ENCODE data around the gene MIX23. TPM values are rescaled to one million over a fixed set of nuclear protein-coding genes. Genes with fewer than 3 reads are reported as not detected.

The MIX23 gene
- polyA plus RNA-seq, 1 of the 3 experiments (the other 2 are of a cell fraction) = 11.2 TPM

DNA sequence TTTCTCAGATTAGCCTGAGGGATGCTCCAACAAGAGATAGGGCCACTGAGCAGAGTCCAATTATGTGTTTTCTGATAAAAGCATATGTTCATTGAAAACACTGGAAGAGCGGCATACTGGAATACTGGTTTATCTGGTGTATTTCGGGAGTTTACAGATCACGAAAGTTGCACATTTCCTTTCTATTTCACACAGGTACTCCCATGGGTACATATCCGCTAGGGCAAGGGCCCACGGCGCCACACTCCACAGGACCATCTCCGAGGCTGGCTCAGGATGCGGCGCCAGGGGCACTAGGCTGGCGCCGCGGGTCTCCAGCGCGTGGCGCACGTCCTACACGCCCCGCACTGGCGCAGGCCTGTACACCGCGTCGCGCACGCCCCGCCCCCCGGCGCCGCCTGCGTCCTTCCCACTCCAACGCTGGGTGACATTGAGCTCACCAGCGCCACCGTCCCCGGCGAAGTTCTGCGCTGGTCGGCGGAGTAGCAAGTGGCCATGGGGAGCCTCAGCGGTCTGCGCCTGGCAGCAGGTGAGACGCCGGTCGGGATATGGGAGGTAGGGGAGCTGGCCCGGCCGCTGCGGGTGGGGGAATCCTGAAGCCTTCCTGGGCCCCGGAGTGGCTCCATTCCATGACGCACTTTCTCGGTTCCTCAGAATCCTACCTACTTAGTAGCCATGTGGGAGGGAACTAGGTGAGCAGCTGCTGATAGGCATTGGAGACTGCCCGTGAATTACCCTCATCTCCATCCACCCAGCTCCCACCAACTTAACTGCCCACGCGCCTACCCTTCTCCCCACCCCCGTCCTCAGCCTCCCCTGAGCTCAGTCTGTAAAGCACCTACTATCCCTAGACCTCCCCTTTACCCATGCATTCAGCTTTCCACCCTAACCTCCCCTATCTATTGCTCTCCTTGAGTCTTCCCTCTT is 1.0 kb upstream of the MIX23 start, which contains the start of gene FAM162A:
Gene FAM162A, plus strand, starts transcription at position 412 of the 927 bp plus-strand sequence. Its CDS starts 84 bp downstream, at position 496.
- Histone ChIP-seq H3K36me3 (replicated peaks in 1 of 2; ENCODE audit: control insufficient read depth in 1 of 2, insufficient read depth in 2 of 2, low read length in 1 of 2) (peaks cover 0 to 2% of the 10 kb centered on the region in 2 experiments), H3K9me3 (no peaks in the 10 kb centered on the region), H3K27ac (ENCODE audit: low read depth in 2 of 2, low read length in 1 of 2) (peak within 1 kb of the TSS; percentile 61 to 94), H3K4me1 (ENCODE audit: control insufficient read depth in 1 of 2, insufficient read depth in 2 of 2, low read depth in 1 of 2, low read length in 1 of 2) (peaks cover 8 to 9% of the 10 kb centered on the region in 2 experiments; a peak in 3 of 4 replicates), H3K4me3 (ENCODE audit: low read depth in 2 of 2, low read length in 1 of 2) (peak within 1 kb of the TSS; percentile 79 to 98), H3K9me2 (no peaks in the 10 kb centered on the region), H3K9ac (peak within 1 kb of the TSS; percentile 78), H3K27me3 (ENCODE audit: insufficient read depth) (no peaks in the 10 kb centered on the region), H2AFZ (ENCODE audit: low read depth) (peak within 1 kb of the TSS; percentile 98), H3K4me2 (peak within 1 kb of the TSS; percentile 91), H3K79me2 (ENCODE audit: insufficient read depth) (peaks cover 42% of the 10 kb centered on the region), H3F3A (replicated peaks; ENCODE audit: insufficient read depth) (peaks cover 6% of the 10 kb centered on the region), H4K20me1 (ENCODE audit: insufficient read depth) (no peaks in the 10 kb centered on the region)
- ChIA-PET CTCF (interaction anchor here (0.6 to 2.4 kb wide), 17 partner anchors 9 to 861 kb away, joined by 3 to 20 read pairs (median 4); partner anchors contain the start of genes DTX3L, PARP9, POLQ and WDR5B), POLR2A (interaction anchor here (0.6 to 2.8 kb wide), 5 partner anchors 9 to 131 kb away, joined by 3 to 21 read pairs (median 6); partner anchors contain the start of genes KPNA1 and WDR5B)
- peak; percentile 79 for TF ChIP-seq TAF1 (IDR thresholded peaks at IDR 0.05; ENCODE audit: borderline replicate concordance, low read depth, low read length)
- TF ChIP-seq JUND (IDR thresholded peaks at IDR 0.05) = no peak
- peak; percentile 20; the same call in 1 of the 2 replicates for TF ChIP-seq TCF12 (IDR thresholded peaks at IDR 0.05)
- TF ChIP-seq, protein P1, sequence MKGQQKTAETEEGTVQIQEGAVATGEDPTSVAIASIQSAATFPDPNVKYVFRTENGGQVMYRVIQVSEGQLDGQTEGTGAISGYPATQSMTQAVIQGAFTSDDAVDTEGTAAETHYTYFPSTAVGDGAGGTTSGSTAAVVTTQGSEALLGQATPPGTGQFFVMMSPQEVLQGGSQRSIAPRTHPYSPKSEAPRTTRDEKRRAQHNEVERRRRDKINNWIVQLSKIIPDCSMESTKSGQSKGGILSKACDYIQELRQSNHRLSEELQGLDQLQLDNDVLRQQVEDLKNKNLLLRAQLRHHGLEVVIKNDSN (IDR thresholded peaks at IDR 0.05; ENCODE audit: borderline replicate concordance, low read depth) = peak; percentile 36; the same call in 1 of the 2 replicates
- TF ChIP-seq, protein P2, sequence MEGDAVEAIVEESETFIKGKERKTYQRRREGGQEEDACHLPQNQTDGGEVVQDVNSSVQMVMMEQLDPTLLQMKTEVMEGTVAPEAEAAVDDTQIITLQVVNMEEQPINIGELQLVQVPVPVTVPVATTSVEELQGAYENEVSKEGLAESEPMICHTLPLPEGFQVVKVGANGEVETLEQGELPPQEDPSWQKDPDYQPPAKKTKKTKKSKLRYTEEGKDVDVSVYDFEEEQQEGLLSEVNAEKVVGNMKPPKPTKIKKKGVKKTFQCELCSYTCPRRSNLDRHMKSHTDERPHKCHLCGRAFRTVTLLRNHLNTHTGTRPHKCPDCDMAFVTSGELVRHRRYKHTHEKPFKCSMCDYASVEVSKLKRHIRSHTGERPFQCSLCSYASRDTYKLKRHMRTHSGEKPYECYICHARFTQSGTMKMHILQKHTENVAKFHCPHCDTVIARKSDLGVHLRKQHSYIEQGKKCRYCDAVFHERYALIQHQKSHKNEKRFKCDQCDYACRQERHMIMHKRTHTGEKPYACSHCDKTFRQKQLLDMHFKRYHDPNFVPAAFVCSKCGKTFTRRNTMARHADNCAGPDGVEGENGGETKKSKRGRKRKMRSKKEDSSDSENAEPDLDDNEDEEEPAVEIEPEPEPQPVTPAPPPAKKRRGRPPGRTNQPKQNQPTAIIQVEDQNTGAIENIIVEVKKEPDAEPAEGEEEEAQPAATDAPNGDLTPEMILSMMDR (IDR thresholded peaks at IDR 0.05) = peak; percentile 62
- TF ChIP-seq TEAD4 (IDR thresholded peaks at IDR 0.05; ENCODE audit: borderline replicate concordance, insufficient read depth) = no peak
- TF ChIP-seq SIN3A (IDR thresholded peaks at IDR 0.05; ENCODE audit: borderline replicate concordance, low read depth, low read length) = peak; percentile 53; the same call in 1 of the 2 replicates
- TF ChIP-seq, protein P3, sequence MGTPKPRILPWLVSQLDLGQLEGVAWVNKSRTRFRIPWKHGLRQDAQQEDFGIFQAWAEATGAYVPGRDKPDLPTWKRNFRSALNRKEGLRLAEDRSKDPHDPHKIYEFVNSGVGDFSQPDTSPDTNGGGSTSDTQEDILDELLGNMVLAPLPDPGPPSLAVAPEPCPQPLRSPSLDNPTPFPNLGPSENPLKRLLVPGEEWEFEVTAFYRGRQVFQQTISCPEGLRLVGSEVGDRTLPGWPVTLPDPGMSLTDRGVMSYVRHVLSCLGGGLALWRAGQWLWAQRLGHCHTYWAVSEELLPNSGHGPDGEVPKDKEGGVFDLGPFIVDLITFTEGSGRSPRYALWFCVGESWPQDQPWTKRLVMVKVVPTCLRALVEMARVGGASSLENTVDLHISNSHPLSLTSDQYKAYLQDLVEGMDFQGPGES (IDR thresholded peaks at IDR 0.05; ENCODE audit: low read depth, low read length) = 0 out of 2 replicates have a peak, but pooled peaks have one; percentile 2
- TF ChIP-seq RAD21 (IDR thresholded peaks at IDR 0.05; ENCODE audit: low read length) = peak; percentile 19; the same call in 1 of the 2 replicates
- no peak for TF ChIP-seq EZH2phosphoT487 (IDR thresholded peaks at IDR 0.05; ENCODE audit: borderline replicate concordance, low read depth)
- peak; percentile 70 for TF ChIP-seq NRF1 (IDR thresholded peaks at IDR 0.05; ENCODE audit: low read depth, low read length)
- TF ChIP-seq FOXM1 (IDR thresholded peaks at IDR 0.05; ENCODE audit: low read depth) = no peak
- TF ChIP-seq, protein P4, sequence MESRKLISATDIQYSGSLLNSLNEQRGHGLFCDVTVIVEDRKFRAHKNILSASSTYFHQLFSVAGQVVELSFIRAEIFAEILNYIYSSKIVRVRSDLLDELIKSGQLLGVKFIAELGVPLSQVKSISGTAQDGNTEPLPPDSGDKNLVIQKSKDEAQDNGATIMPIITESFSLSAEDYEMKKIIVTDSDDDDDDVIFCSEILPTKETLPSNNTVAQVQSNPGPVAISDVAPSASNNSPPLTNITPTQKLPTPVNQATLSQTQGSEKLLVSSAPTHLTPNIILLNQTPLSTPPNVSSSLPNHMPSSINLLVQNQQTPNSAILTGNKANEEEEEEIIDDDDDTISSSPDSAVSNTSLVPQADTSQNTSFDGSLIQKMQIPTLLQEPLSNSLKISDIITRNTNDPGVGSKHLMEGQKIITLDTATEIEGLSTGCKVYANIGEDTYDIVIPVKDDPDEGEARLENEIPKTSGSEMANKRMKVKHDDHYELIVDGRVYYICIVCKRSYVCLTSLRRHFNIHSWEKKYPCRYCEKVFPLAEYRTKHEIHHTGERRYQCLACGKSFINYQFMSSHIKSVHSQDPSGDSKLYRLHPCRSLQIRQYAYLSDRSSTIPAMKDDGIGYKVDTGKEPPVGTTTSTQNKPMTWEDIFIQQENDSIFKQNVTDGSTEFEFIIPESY (IDR thresholded peaks at IDR 0.05; ENCODE audit: borderline replicate concordance, low read depth) = no peak
- peak; percentile 68 for TF ChIP-seq YY1 (IDR thresholded peaks at IDR 0.05; ENCODE audit: low read depth)
- TF ChIP-seq RCOR1 (IDR thresholded peaks at IDR 0.05; ENCODE audit: low read length) = 0 out of 2 replicates have a peak, but pooled peaks have one; percentile 23
- TF ChIP-seq MXI1 (IDR thresholded peaks at IDR 0.05; ENCODE audit: low read depth, low read length) = peak; percentile 90
- TF ChIP-seq, protein P5, sequence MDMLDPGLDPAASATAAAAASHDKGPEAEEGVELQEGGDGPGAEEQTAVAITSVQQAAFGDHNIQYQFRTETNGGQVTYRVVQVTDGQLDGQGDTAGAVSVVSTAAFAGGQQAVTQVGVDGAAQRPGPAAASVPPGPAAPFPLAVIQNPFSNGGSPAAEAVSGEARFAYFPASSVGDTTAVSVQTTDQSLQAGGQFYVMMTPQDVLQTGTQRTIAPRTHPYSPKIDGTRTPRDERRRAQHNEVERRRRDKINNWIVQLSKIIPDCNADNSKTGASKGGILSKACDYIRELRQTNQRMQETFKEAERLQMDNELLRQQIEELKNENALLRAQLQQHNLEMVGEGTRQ (IDR thresholded peaks at IDR 0.05; ENCODE audit: borderline replicate concordance, low read depth, low read length) = no peak
- TF ChIP-seq POLR2AphosphoS5 (IDR thresholded peaks at IDR 0.05; ENCODE audit: low read depth, low read length) = peak; percentile 89
- peak; percentile 62 for TF ChIP-seq CHD2 (IDR thresholded peaks at IDR 0.05; ENCODE audit: low read length, partially characterized antibody)
- TF ChIP-seq, protein P6, sequence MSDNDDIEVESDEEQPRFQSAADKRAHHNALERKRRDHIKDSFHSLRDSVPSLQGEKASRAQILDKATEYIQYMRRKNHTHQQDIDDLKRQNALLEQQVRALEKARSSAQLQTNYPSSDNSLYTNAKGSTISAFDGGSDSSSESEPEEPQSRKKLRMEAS (IDR thresholded peaks at IDR 0.05; ENCODE audit: low read depth) = peak; percentile 83; the same call in 1 of the 2 replicates
- WGBS (ENCODE audit: low lambda C conversion rate) = 4% methylated on average over 11 of the region's 52 CpGs
- peak; percentile 93 for DNase-seq

Measured in SK-N-SH (cell line).